ENCODE data around the gene PPP1R9B. TPM values are rescaled to one million over a fixed set of nuclear protein-coding genes. Genes with fewer than 3 reads are reported as not detected.

The PPP1R9B gene
- total RNA-seq, 1 experiment from 2014 or later: 34.8 TPM

- CTCF ChIA-PET: interaction anchor here (0.5 to 1.2 kb wide), 3 partner anchors 11 to 58 kb away, joined by 3 to 6 read pairs (median 3); no protein-coding TSS in a partner anchor
- POLR2A ChIA-PET: no interaction called here
- H3K4me1 Mint-ChIP-seq (ENCODE audit: insufficient read depth, unreplicated experiment): peaks cover 12% of the 10 kb centered on the region
- H3K36me3 Mint-ChIP-seq (ENCODE audit: insufficient read depth, unreplicated experiment): peaks cover 10% of the 10 kb centered on the region
- H3K27ac Mint-ChIP-seq (ENCODE audit: low read depth, unreplicated experiment): no peak within 1 kb of the TSS
- BruUV-seq (replicated peaks): no TSS peak
- TF ChIP-seq CTCF (IDR thresholded peaks at IDR 0.05; ENCODE audit: unreplicated experiment): no peak
- H3K9me3 Mint-ChIP-seq (ENCODE audit: unreplicated experiment): no peaks in the 10 kb centered on the region
- H3K4me3 Mint-ChIP-seq (ENCODE audit: unreplicated experiment): no peak within 1 kb of the TSS
- peaks cover 14% of the 10 kb centered on the region for H3K27me3 Mint-ChIP-seq (ENCODE audit: insufficient read depth, unreplicated experiment)
- DNase-seq (ENCODE audit: unreplicated experiment): no peak
- intact Hi-C loops (cut with micrococcal nuclease): no loop called here
These were observed 20.5 kb downstream of the PPP1R9B start, which contains the start of gene SAMD14 for GRCh38 chr17:50129728-50130558. SAMD14 (minus strand) TSS chr17:50130160; CDS start chr17:50124959, 5,201 bp downstream.

- TF ChIP-seq CTCF (IDR thresholded peaks at IDR 0.05; ENCODE audit: unreplicated experiment): no peak
- Mint-ChIP-seq H3K36me3 (ENCODE audit: insufficient read depth, unreplicated experiment) (peaks cover 6% of the 10 kb centered on the region), H3K4me1 (ENCODE audit: insufficient read depth, unreplicated experiment) (peaks cover 12% of the 10 kb centered on the region), H3K27ac (ENCODE audit: low read depth, unreplicated experiment) (no peak overlapping the region), H3K27me3 (ENCODE audit: insufficient read depth, unreplicated experiment) (peaks cover 14% of the 10 kb centered on the region), H3K9me3 (ENCODE audit: unreplicated experiment) (no peaks in the 10 kb centered on the region), H3K4me3 (ENCODE audit: unreplicated experiment) (no peak overlapping the region)
- POLR2A ChIA-PET: no interaction called here
- CTCF ChIA-PET: interaction anchor here (0.5 kb wide), 1 partner anchor 11 kb away, joined by 3 read pairs; no protein-coding TSS in a partner anchor
- no TSS peak for BruUV-seq (replicated peaks)
- no peak for DNase-seq (ENCODE audit: unreplicated experiment)
- intact Hi-C loops (cut with micrococcal nuclease): no loop called here
These were observed 21.1 kb downstream of the PPP1R9B start for GRCh38 chr17:50129353-50129727.

- ChIA-PET CTCF (interaction anchor here (0.5 to 0.7 kb wide), 2 partner anchors 35 to 49 kb away, joined by 3 to 4 read pairs; no protein-coding TSS in a partner anchor), POLR2A (no interaction called here)
- peaks cover 14% of the 10 kb centered on the region for H3K27me3 Mint-ChIP-seq (ENCODE audit: insufficient read depth, unreplicated experiment)
- H3K4me1 Mint-ChIP-seq (ENCODE audit: insufficient read depth, unreplicated experiment): peaks cover 12% of the 10 kb centered on the region
- no peak for TF ChIP-seq CTCF (IDR thresholded peaks at IDR 0.05; ENCODE audit: unreplicated experiment)
- DNase-seq (ENCODE audit: unreplicated experiment): no peak
- H3K9me3 Mint-ChIP-seq (ENCODE audit: unreplicated experiment): no peaks in the 10 kb centered on the region
- H3K36me3 Mint-ChIP-seq (ENCODE audit: insufficient read depth, unreplicated experiment): peaks cover 6% of the 10 kb centered on the region
- intact Hi-C loops (cut with micrococcal nuclease): no loop called here
- H3K4me3 Mint-ChIP-seq (ENCODE audit: unreplicated experiment): no peak overlapping the region
- H3K27ac Mint-ChIP-seq (ENCODE audit: low read depth, unreplicated experiment): no peak overlapping the region
- no TSS peak for BruUV-seq (replicated peaks)
These were observed 21.8 kb downstream of the PPP1R9B start for GRCh38 chr17:50128441-50129352.
